Measurements from ENCODE around the gene DPM3.

GRCh38 chr1:155175927-155176371 lies 35.6 kb upstream of the DPM3 start:
- TF ChIP-seq POLR2AphosphoS5 (IDR thresholded peaks at IDR 0.05; ENCODE audit: low read depth, low read length) = no peak
- TF ChIP-seq REST (IDR thresholded peaks at IDR 0.05; ENCODE audit: insufficient read depth in 1 of 2, low read depth in 2 of 2, low read length in 2 of 2) = no peak

Measured in PFSK-1 (cell line).